NOMO-1 treated with DMSO at 0.1 percent for 48 hours (cell line): ENCODE measurements around the gene MEGF11.
A peak's percentile ranks its signal among the peaks of the same experiment; 100 is the strongest.

Experiments used
- DNase-seq: peaks from one replicate; lab custom pipeline; 2025; ENCODE audit not compliant: unreplicated experiment; lab: John Stamatoyannopoulos, UW

Gene MEGF11

GRCh38 chr15:66221126-66221525 is 32.4 kb downstream of the MEGF11 start:
- DNase-seq, result no peak

GRCh38 chr15:66220601-66221000 is 32.9 kb downstream of the MEGF11 start:
- peak; percentile 17 for DNase-seq

- DNase-seq, result no peak
Observed at GRCh38 chr15:66219339-66219738, 34.2 kb downstream of the MEGF11 start.

- no peak for DNase-seq
Observed at GRCh38 chr15:66216806-66217205, 36.7 kb downstream of the MEGF11 start.

GRCh38 chr15:66215811-66216210 is 37.7 kb downstream of the MEGF11 start:
- DNase-seq, result no peak

GRCh38 chr15:66214246-66214645 is 39.3 kb downstream of the MEGF11 start:
- no peak for DNase-seq

- DNase-seq, result no peak
Observed at GRCh38 chr15:66212563-66212921, 41.0 kb downstream of the MEGF11 start.

- DNase-seq, result no peak
Observed at GRCh38 chr15:66211670-66212562, 41.6 kb downstream of the MEGF11 start.

- DNase-seq, result no peak
Observed at GRCh38 chr15:66210684-66211083, 42.9 kb downstream of the MEGF11 start.

- DNase-seq, result no peak
Observed at GRCh38 chr15:66198757-66199156, 54.8 kb downstream of the MEGF11 start.

GRCh38 chr15:66196602-66197001 is 56.9 kb downstream of the MEGF11 start:
- DNase-seq, result no peak

GRCh38 chr15:66195621-66196230 is 57.8 kb downstream of the MEGF11 start:
- no peak for DNase-seq

- no peak for DNase-seq
Observed at GRCh38 chr15:66193066-66193465, 60.5 kb downstream of the MEGF11 start.

- no peak for DNase-seq
Observed at GRCh38 chr15:66190746-66191145, 62.8 kb downstream of the MEGF11 start.

GRCh38 chr15:66189291-66189690 is 64.3 kb downstream of the MEGF11 start:
- no peak for DNase-seq

GRCh38 chr15:66188464-66188863 is 65.1 kb downstream of the MEGF11 start:
- no peak for DNase-seq

- no peak for DNase-seq
Observed at GRCh38 chr15:66187271-66187670, 66.3 kb downstream of the MEGF11 start.

- DNase-seq, result no peak
Observed at GRCh38 chr15:66186049-66186825, 67.3 kb downstream of the MEGF11 start.

- DNase-seq, result no peak
Observed at GRCh38 chr15:66184936-66185790, 68.4 kb downstream of the MEGF11 start.

- DNase-seq, result no peak
Observed at GRCh38 chr15:66184492-66184891, 69.1 kb downstream of the MEGF11 start.
